Measurements from ENCODE around the gene NATD1. TPM values are rescaled to one million over a fixed set of nuclear protein-coding genes. Genes with fewer than 3 reads are reported as not detected.

The NATD1 gene
- polyA plus RNA-seq, 1 donor = 11.2 TPM

DNA sequence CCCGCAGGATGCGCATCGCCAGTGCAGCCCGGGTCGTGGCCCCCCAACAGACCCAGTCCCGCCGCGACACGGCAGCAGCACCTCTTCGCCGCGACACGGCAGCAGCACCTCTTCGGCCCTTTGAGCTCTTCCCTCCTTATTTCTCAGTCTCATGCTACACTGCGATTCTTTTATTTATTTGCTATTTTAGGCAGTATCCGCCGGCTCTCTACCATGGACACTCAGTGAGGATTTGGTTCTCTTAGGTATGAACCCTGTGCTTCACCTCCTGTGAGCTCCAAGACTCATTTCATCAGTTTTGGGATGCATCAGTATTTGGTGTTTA is 23.0 kb upstream of the NATD1 start:
- DNase-seq = no peak

DNA sequence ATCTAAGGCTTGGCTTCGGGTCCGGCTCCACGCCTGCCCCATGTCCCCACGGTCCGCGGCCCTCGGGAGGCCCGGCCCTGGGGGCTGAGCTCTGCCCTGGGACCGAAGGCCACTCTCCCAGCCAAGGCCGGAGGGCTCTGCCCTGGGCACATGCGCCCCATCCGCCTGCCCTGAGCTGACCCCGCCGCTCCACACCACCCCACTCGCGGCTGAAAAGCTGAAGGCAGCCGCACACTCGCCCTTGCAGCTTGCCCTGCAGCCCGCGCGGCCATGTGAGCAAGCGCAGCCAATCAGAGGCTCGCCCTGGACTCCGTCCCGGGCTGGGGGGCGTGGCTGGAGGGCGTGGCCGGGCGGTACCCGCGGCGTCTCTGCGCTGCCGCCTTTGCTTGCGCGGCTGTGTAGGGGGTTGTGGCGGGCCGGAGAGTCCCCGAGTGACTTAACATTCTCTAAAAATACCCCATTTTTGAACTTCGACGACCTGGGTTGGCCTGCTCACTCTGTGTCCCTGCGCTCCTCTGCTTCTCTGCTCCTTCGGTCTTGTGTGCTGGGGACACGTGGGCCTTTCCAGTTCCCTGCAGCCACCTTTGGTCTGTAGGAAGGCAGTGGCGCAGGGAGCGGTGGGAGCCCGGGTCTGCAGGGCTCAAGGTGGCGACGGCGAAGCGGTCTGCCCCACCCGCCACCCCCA is 22.5 kb upstream of the NATD1 start:
- DNase-seq = peak; percentile 77

- no peak for DNase-seq
Measured at GRCh38 chr17:21275047-21275578, 21.9 kb upstream of the NATD1 start.

DNA sequence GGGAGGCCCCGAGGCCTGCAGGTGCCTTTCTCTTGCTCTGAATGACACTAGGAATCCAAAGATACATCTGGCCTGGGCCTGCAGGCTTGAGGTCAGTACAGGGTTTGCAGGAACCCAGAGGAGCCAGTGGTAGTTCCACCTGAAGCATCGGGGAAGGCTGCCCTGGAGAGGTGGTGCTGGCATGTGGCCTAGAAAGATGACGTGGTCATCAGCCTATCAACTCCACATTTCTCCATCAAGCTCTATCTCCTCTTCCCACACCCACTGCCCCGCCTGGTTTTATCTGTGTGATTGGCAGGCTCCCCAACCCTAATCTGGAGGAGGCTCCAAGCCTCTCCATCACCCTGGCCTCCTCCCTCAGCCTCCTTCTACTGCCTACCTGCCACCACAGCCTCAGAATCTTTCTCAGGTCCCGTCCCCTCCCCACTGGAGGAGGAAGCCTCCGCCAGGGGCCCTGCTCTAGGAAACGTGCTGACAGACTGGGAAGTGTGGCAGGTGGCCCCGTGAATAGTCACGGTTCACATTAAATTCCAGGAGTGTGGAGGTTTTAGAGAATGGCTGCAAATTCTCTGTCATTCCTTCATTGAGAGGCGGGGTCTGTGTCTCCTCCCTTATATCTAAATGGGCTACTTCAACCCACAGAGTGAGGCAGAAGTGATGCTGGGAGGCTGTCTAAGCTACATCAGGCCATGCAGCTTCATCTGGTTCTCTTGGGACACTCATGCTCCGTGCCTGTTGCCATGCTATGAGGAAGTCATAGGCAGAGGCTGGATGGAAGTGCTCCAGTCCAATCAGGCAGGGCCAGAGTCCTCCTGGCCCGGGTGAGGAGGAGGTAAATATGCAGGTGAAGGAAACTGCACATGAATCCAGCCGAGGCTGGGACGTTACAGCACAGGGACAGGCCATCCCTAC is 19.9 kb upstream of the NATD1 start:
- no peak for DNase-seq

DNA sequence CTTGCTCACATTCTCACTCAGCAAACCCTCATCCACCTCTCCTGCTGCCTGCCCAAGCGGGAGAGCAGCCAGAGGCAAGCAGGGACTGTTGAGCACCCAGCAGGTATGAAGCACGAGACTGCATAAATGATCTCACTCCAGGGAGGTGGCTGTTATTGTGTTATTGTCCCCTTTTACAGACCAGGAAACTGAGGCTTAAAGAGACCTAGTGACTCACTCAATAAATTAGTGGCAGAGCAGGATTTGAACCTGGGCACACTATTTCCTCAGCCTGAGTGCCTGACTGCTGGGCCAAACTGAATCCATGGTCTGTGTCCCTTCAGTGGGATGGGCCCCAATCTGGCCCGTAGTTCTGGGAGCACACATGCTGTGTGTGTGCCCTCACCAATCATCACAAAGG is 19.0 kb upstream of the NATD1 start:
- no peak for DNase-seq

- DNase-seq = no peak
Measured at GRCh38 chr17:21271454-21272183, 18.4 kb upstream of the NATD1 start.

DNA sequence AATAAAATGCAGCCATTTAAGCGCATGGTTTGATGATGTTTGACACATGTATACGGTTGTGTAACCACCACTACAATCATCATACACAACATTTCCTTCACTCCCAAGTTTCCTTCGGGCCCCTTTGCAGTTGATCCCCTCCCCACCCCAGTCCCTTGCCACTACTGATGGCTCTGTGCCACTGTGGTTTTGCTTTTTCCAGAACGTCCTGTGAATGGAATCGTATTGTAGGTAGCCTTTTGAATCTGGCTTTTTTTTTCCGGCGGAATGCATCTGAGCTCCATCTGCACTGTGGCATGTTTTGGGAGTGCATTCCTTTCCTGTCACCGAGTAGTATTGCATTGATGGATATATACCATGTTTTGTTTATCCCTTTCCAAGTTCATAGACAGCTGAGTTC is 16.2 kb upstream of the NATD1 start:
- DNase-seq = no peak

DNA sequence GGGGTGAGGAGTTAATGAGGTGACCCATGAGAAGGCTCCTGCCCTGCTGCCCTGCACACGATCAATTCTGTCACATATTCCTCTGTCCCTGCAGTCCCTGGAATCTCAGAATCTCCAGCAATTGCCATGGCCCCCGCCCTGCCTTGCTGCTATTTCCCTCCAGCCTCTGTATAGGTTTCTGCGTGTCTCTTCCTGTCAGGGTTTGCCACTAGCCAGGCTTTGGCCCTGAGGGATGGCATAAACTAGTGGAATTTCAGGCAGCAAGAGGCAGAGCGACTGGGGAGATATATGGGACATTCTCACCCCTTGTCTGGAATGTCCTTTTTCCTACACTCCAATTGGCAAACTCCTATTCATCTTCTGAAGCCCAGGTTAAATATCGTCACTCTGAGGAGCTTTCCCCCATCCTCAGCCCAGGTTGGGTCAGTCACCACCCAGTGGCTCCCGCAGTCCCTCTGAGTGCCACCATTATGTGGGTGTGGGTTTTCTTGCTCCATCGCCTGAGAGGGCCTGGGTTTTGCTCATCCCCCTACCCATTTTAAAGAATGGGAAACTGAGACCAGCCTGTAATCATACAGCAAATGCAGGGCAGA is 15.5 kb upstream of the NATD1 start:
- no peak for DNase-seq

GRCh38 chr17:21263376-21263775 is 10.2 kb upstream of the NATD1 start:
- no peak for DNase-seq

DNA sequence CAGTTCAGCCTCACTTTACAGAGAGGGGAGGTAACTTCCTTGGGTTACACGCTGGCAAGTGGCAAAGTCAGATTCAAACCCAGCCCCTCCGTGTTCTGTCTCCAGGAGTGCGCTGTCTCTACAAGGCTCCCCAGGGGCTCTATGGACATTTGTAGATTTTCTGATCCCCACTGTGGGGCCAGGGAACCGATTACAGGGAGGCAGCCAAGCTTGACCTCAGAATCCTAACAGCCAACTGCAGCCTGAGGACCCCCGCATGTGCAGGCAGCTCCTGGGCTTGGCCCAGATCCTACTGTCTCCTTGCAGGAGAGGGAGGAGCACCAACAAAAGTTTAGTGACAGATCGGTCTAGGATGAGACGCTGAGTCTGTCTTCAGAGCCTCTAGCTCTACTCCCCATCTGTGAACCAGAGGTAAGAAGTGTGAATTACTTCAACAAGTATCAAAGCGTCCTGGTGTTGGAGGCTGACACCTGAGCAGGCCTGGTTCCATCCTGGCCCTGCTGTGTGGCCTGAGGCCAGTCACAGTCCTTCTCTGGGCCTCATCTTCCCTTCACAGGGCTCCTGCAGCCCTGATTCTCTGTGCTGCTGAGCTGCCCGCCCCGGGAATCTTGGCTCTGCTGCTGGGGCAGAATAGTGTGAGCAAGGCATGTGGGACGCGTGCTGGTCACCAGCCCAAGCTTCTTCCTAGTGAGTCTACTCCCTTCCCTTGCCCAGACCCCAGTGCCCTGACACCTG is 9.2 kb upstream of the NATD1 start:
- no peak for DNase-seq

DNA sequence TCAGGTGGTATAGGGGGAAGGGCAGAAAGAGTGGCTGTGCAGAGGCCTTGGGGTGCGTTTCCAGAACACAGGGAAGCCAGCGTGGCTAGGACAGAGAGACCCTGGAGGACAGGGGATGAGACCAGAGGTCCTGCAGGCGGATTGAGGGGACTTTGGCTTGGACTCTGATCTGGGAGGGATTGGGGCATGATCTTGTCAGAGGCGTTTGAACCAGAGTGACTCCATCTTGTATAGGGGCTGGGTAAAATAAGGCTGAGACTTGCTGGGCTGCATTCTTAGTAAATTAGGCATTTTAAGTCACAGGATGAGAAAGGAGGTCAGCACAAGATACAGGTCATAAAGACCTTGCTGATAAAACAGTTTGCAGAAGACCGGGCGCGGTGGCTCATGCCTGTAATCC is 5.4 kb upstream of the NATD1 start:
- DNase-seq = no peak

- no peak for DNase-seq
Measured at GRCh38 chr17:21253646-21254441, 634 bp upstream of the NATD1 start.

GRCh38 chr17:21252289-21252795 is 868 bp downstream of the NATD1 start:
- DNase-seq = no peak

DNA sequence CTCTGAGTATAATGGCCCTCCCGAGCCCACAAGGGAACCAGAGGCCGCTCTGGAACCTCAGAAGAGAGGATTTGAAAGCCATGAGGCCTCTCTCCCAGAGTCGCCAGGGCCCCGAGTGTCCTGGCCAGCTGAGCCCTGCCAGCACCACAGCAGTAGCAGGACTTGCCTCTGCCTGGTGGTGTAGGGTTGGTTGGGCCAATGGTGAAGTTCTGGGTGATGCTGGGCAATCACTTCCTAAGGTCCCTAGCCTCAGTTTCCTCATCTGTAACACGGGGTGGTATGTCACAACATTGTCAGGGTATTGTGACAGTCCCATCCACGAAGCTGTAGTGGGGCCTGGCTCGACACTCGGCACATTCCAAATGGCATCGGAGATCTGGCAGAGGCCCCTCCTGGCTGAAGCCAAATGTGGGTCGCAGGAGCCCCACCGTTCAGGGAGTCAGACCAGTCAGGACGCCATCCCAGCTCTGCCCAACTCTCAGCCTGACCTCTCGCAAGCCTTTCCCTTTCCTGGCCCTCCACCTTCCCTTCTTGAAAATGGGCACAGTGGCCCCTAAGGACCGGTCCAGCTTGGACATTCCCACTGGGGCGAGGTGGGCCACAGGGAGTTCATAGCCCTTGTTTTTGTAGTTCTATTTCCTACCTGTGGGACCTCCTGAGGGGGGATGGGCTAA is 1.7 kb downstream of the NATD1 start:
- DNase-seq = no peak

DNA sequence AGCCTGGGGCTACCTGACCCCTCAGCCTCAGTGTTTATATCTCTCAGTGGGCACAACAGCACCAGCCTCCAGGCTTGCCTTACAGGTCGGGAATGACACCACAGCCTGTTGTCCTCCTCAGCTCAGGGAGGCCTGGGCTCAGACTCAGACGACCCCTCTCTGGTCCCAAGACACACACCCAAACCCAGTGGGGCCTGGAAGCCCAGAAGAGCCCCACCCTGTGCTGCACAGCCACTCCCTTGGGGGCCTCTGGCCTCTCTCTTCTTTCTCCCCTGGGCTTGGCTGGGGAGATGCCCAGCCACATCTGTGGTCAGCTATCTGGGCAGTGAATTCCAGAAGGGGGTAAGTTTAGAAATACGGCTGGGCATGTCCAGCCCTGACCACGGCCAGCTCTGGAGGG is 2.4 kb downstream of the NATD1 start:
- no peak for DNase-seq

DNA sequence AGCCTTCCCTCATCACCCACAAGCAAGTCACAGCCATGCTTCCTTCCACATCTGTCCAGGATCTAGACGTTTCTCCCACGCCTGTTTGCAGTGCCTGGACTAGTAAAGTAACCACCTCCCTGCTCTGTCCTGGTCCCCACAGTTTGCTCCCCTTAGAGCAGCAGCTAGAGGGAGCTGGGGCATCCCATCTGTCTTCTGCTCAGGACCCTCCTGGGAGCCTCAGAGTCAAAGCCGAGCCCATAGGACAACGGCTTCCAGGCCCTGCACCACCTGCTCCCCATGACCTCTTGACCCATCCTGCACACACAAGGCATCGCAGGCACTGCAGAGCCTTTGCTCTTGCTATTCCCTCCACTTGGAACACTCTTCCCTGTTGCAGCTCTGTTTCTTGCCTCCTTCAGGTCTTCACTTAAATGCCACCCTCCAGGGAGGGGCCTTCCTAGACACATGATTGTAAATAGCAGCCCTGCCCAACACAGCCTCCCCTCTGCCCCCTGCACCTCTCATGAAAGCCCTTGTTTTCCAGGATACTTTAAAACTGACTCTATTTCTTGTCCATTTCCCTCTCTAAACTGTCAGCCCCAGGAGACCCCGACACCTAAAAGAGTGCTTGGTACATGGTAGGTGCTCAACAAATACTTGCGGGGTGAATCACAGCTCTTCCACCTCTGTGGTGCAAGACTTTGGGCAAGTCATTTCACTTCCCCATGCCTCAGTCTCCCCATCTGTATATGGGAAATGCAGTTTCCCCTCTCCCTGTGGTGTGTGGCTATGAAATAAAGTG is 3.1 kb downstream of the NATD1 start:
- no peak for DNase-seq

DNA sequence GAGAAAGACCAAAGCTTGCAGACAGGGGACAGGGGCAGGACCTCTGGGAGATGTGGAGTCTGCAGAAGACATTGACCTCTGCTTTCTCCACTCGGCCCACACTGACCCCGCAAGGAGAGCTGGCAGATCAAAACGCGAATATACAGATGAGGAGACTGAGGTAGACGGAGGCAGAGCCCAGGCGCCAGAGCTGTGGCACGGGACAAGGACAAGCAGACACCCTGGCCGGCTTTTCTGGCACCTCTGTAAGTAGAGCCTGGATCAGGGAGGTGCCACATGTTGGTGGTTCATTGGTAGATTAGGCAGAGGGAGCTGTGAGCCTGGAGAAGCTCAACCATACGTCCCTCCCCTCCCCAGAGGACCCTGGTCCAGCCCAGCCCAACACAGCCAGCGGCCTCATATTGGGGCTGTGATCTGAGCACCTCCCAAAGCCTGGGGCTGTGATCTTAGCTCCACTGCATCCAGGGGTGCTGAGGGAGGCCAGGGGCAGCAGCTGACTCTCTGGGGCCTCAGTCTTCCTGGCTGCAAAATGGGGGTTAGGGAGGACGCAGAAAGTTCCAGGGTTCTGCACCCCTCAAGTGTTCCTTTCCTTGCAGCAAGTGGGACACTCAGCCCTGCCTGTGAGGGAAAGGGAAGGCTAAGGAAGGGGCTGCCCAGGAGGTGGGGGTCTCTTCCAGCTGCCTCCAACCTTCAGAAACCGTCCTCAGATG is 4.0 kb downstream of the NATD1 start:
- no peak for DNase-seq

GRCh38 chr17:21248500-21248899 is 4.7 kb downstream of the NATD1 start:
- DNase-seq = no peak

All from left kidney (tissue), 2 donors.